Nephron progenitor cell (in vitro differentiated cells): ENCODE results near the gene KLHDC9.

Source experiments
- DNase-seq: peaks from one replicate; pipeline ENCODE4 v3.0.0; 2021
- H3K27ac Mint-ChIP-seq: 2 replicates; pipeline ENCODE4 v1.8.0; 2021; ENCODE audit warnings: mild to moderate bottlenecking, moderate library complexity, mixed read lengths
- H3K27me3 Mint-ChIP-seq: 2 replicates; pipeline ENCODE4 v1.8.0; 2021; ENCODE audit warnings: mild to moderate bottlenecking, low read depth, mixed read lengths; ENCODE audit not compliant: poor library complexity
- H3K36me3 Mint-ChIP-seq: 2 replicates; pipeline ENCODE4 v1.8.0; 2021; ENCODE audit warnings: low read depth, mixed read lengths
- H3K4me1 Mint-ChIP-seq: 2 replicates; pipeline ENCODE4 v1.8.0; 2021; ENCODE audit warnings: mixed read lengths
- H3K4me3 Mint-ChIP-seq: 2 replicates; pipeline ENCODE4 v1.8.0; 2021; ENCODE audit warnings: mild to moderate bottlenecking, moderate library complexity, mixed read lengths
- H3K9me3 Mint-ChIP-seq: 2 replicates; pipeline ENCODE4 v1.8.0; 2021; ENCODE audit warnings: mild to moderate bottlenecking, moderate library complexity, mixed read lengths
- TF ChIP-seq, protein P1 (sequence below): fragments of 200-600 bp; sonication (generic); IDR thresholded peaks from 2 replicates; pipeline ENCODE4 v1.5.0; 2021; ENCODE audit warnings: antibody characterized with exemption

Gene KLHDC9

DNA sequence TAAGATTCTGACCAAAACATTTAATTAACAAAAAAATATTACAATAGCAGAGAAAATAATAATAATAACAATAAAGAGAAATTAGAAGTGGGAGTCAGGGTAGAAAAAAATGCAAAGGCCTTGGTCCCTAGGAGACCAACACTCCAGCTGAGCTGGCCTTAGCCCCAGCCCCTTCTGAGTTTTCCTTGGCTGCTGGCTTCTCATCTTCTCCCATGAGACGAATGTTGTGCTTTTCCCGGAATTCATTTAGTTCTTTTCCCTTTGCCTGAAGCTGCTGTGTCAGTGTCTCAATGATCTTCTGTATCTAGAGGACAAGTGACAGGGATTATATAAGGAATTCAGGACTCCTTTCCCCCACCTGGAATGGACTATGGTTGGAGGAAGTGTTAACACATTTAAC lies 2.4 kb downstream of the KLHDC9 start:
- DNase-seq = no peak
- TF ChIP-seq, protein P1, sequence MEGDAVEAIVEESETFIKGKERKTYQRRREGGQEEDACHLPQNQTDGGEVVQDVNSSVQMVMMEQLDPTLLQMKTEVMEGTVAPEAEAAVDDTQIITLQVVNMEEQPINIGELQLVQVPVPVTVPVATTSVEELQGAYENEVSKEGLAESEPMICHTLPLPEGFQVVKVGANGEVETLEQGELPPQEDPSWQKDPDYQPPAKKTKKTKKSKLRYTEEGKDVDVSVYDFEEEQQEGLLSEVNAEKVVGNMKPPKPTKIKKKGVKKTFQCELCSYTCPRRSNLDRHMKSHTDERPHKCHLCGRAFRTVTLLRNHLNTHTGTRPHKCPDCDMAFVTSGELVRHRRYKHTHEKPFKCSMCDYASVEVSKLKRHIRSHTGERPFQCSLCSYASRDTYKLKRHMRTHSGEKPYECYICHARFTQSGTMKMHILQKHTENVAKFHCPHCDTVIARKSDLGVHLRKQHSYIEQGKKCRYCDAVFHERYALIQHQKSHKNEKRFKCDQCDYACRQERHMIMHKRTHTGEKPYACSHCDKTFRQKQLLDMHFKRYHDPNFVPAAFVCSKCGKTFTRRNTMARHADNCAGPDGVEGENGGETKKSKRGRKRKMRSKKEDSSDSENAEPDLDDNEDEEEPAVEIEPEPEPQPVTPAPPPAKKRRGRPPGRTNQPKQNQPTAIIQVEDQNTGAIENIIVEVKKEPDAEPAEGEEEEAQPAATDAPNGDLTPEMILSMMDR = no peak
- Mint-ChIP-seq H3K27ac (no peak overlapping the region), H3K4me1 (peaks cover 21% of the 10 kb centered on the region), H3K36me3 (peaks cover 25% of the 10 kb centered on the region), H3K9me3 (no peaks in the 10 kb centered on the region), H3K4me3 (no peak overlapping the region), H3K27me3 (peaks cover 12% of the 10 kb centered on the region)

- no peaks in the 10 kb centered on the region for H3K27me3 Mint-ChIP-seq
- H3K4me1 Mint-ChIP-seq = no peaks in the 10 kb centered on the region
- DNase-seq = no peak
- TF ChIP-seq, protein P1 = no peak
- no peaks in the 10 kb centered on the region for H3K9me3 Mint-ChIP-seq
- peaks cover 37% of the 10 kb centered on the region for H3K36me3 Mint-ChIP-seq
- no peak overlapping the region for H3K4me3 Mint-ChIP-seq
- H3K27ac Mint-ChIP-seq = no peak overlapping the region
Observed at GRCh38 chr1:161106431-161106830, 8.3 kb downstream of the KLHDC9 start.

- TF ChIP-seq, protein P1 = no peak
- no peak overlapping the region for H3K4me3 Mint-ChIP-seq
- no peak for DNase-seq
- H3K9me3 Mint-ChIP-seq = no peaks in the 10 kb centered on the region
- H3K4me1 Mint-ChIP-seq = peaks cover 13% of the 10 kb centered on the region
- H3K27me3 Mint-ChIP-seq = no peaks in the 10 kb centered on the region
- no peak overlapping the region for H3K27ac Mint-ChIP-seq
- H3K36me3 Mint-ChIP-seq = peaks cover 24% of the 10 kb centered on the region
Observed at GRCh38 chr1:161111117-161111516, 13.0 kb downstream of the KLHDC9 start.

GRCh38 chr1:161111527-161111926 lies 13.4 kb downstream of the KLHDC9 start:
- Mint-ChIP-seq H3K27ac (no peak overlapping the region), H3K4me3 (no peak overlapping the region), H3K27me3 (no peaks in the 10 kb centered on the region), H3K36me3 (peaks cover 20% of the 10 kb centered on the region), H3K9me3 (no peaks in the 10 kb centered on the region), H3K4me1 (peaks cover 17% of the 10 kb centered on the region)
- TF ChIP-seq, protein P1 = no peak
- no peak for DNase-seq

- Mint-ChIP-seq H3K27ac (no peak overlapping the region), H3K9me3 (no peaks in the 10 kb centered on the region), H3K27me3 (no peaks in the 10 kb centered on the region), H3K4me1 (peaks cover 34% of the 10 kb centered on the region), H3K36me3 (peaks cover 14% of the 10 kb centered on the region), H3K4me3 (no peak overlapping the region)
- no peak for DNase-seq
- TF ChIP-seq, protein P1 = no peak
Observed at GRCh38 chr1:161113915-161114314, 15.8 kb downstream of the KLHDC9 start.

DNA sequence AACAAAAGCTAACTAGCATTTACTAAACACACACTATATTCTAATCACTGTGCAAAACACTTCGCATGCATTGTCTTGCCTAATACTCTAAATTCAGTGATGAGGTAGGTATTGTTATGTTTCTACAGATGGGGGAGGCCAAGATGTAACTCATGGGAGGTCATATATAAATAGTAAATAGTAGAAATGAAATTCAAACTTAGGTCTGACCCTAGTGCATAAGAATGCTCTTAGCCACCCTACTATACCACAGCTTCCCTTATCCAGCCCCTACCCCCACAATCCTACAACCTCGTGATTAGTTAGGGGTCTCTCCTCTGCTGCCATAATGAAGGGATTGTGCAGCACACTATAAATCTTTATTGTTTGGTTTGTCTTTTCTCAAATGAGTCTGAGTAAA lies 16.4 kb downstream of the KLHDC9 start:
- Mint-ChIP-seq H3K9me3 (no peaks in the 10 kb centered on the region), H3K27ac (no peak overlapping the region), H3K4me1 (peaks cover 40% of the 10 kb centered on the region), H3K27me3 (no peaks in the 10 kb centered on the region), H3K36me3 (peaks cover 7% of the 10 kb centered on the region), H3K4me3 (no peak overlapping the region)
- TF ChIP-seq, protein P1 = no peak
- DNase-seq = no peak
